HCT116 (cell line): ENCODE measurements around the gene TMEM204. TPM values are rescaled to one million over a fixed set of nuclear protein-coding genes. Genes with fewer than 3 reads are reported as not detected.

Experiments used
- ATAC-seq: fragments of 200-7000 bp; cut with Tn5 transposase; 2 replicates; pipeline ENCODE4 v1.9.1; 2020; ENCODE audit warnings: mild to moderate bottlenecking, moderate library complexity
- BruUV-seq: library from RNA; stranded (reverse); fragments of 400-500 nt; replicated peaks from 2 replicates; lab custom pipeline; 2021; lab: Mats Ljungman, UMichigan
- CTCF ChIA-PET: fragments of 300-600 bp; sonication (Branson Sonifier 250); formaldehyde crosslinking; loops from one replicate; lab custom pipeline; 2021; ENCODE audit warnings: antibody characterized with exemption; lab: Charles Lee
- POLR2A ChIA-PET: fragments of 300-600, 350-600 bp; sonication (Branson Sonifier 250); formaldehyde crosslinking; loops from one replicate; lab custom pipeline; 2021; ENCODE audit warnings: antibody characterized with exemption; lab: Charles Lee
- RAD21 ChIA-PET, 2 experiments: fragments of 300-600 bp; sonication (Branson Sonifier 250); formaldehyde crosslinking; loops; one replicate each; lab custom pipeline; 2023; ENCODE audit warnings: low total read pairs in 2 of 2; ENCODE audit not compliant: uncharacterized antibody in 2 of 2, unreplicated experiment in 2 of 2, low non-redundant PET in 1 of 2; lab: Charles Lee
- DNase-seq: peaks from one replicate; pipeline ENCODE4 v3.0.0-alpha.2; 2010; ENCODE audit warnings: low read depth, low spot score
- H2AFZ ChIP-seq: fragments of 200-600 bp; shearing (Covaris generic), sonication (generic); 2 replicates; pipeline ENCODE4 v1.6.1; 2017; ENCODE audit warnings: low read depth, mixed run types, mixed read lengths, antibody characterized with exemption, low read length; ENCODE audit not compliant: poor library complexity, severe bottlenecking
- H3K27ac ChIP-seq: 2 replicates; pipeline ENCODE4 v1.5.1; 2012; ENCODE audit warnings: low read depth, low read length
- H3K27me3 ChIP-seq: fragments of 200-600 bp; sonication (generic); 2 replicates; pipeline ENCODE4 v1.6.1; 2016; ENCODE audit warnings: mixed run types, low read length, mixed read lengths; ENCODE audit not compliant: insufficient read depth
- H3K36me3 ChIP-seq, 2 experiments: fragments of 200-500 bp in 1 of 2; fragments of 200-600 bp in 1 of 2; sonication (Bioruptor generic) in 1 of 2; sonication (generic) in 1 of 2; 2 replicates each; pipeline versions ENCODE4 v1.5.1 to v1.6.1; 2014 to 2016; ENCODE audit warnings: low read length in 2 of 2, inconsistent platforms in 1 of 2, mixed read lengths in 1 of 2, mixed run types in 1 of 2; ENCODE audit not compliant: insufficient read depth in 2 of 2, control insufficient read depth in 1 of 2
- H3K4me1 ChIP-seq, 2 experiments: fragments of 200-600 bp in 1 of 2; sonication (generic) in 1 of 2; 2 replicates each; pipeline versions ENCODE4 v1.5.1 to v1.6.1; 2012 to 2017; ENCODE audit warnings: low read length in 2 of 2, inconsistent platforms in 1 of 2, mild to moderate bottlenecking in 1 of 2, mixed read lengths in 1 of 2, mixed run types in 1 of 2, moderate library complexity in 1 of 2; ENCODE audit not compliant: insufficient read depth in 2 of 2, control insufficient read depth in 1 of 2
- H3K4me2 ChIP-seq: fragments of 200-600 bp; sonication (generic); 2 replicates; pipeline ENCODE4 v1.6.1; 2017; ENCODE audit warnings: mixed run types, low read length, mixed read lengths
- H3K4me3 ChIP-seq, 2 experiments: fragments of 200-600 bp in 1 of 2; sonication (generic) in 1 of 2; replicated peaks in 1 of 2; 2 replicates each; pipeline ENCODE4 v1.5.1; 2011 to 2016; ENCODE audit warnings: low read length in 2 of 2, control low read depth in 1 of 2, low read depth in 1 of 2, mild to moderate bottlenecking in 1 of 2, mixed read lengths in 1 of 2, mixed run types in 1 of 2
- H3K79me2 ChIP-seq: fragments of 200-600 bp; sonication (generic); 2 replicates; pipeline ENCODE4 v1.6.1; 2017; ENCODE audit warnings: mild to moderate bottlenecking, mixed run types, low read length, moderate library complexity, mixed read lengths; ENCODE audit not compliant: insufficient read depth
- H3K9ac ChIP-seq: fragments of 200-600 bp; sonication (generic); 2 replicates; pipeline ENCODE4 v1.6.1; 2016; ENCODE audit warnings: low read length, mixed read lengths
- H3K9me2 ChIP-seq: fragments of 200-600 bp; sonication (generic), shearing (Covaris generic); 2 replicates; pipeline ENCODE4 v1.6.1; 2017; ENCODE audit warnings: mixed run types, mild to moderate bottlenecking, moderate library complexity; ENCODE audit not compliant: insufficient read depth
- H3K9me3 ChIP-seq, 2 experiments: fragments of 200-500 bp in 1 of 2; fragments of 200-600 bp in 1 of 2; sonication (Bioruptor generic) in 1 of 2; sonication (generic) in 1 of 2; 2 replicates each; pipeline ENCODE4 v1.6.1; 2014 to 2017; ENCODE audit warnings: low read length in 2 of 2, mixed read lengths in 2 of 2, inconsistent platforms in 1 of 2, low read depth in 1 of 2, mild to moderate bottlenecking in 1 of 2, mixed run types in 1 of 2, moderate library complexity in 1 of 2; ENCODE audit not compliant: control insufficient read depth in 1 of 2, insufficient read depth in 1 of 2
- H4K20me1 ChIP-seq: fragments of 200-600 bp; sonication (generic), shearing (Covaris generic); 2 replicates; pipeline ENCODE4 v1.6.1; 2017; ENCODE audit warnings: mixed run types, mild to moderate bottlenecking, moderate library complexity; ENCODE audit not compliant: insufficient read depth
- CBX3 ChIP-seq: IDR thresholded peaks from 2 replicates; pipeline ENCODE4 v1.6.1; 2012; ENCODE audit warnings: low read depth
- CTCF ChIP-seq, 3 experiments: fragments of 200-600 bp in 1 of 3; sonication (generic) in 1 of 3; IDR thresholded peaks in 2 of 3; conservative IDR thresholded peaks in 1 of 3; 2 replicates each; pipeline ENCODE4 v1.5.1; 2012 to 2017; ENCODE audit warnings: low read depth in 2 of 3, low read length in 2 of 3, antibody characterized with exemption in 1 of 3, borderline replicate concordance in 1 of 3, control low read depth in 1 of 3, mild to moderate bottlenecking in 1 of 3, mixed read lengths in 1 of 3, mixed run types in 1 of 3, moderate library complexity in 1 of 3; ENCODE audit not compliant: insufficient read depth in 1 of 3
- EZH2 ChIP-seq: fragments of 200-600 bp; sonication (generic); IDR thresholded peaks from 2 replicates; pipeline ENCODE4 v1.6.1; 2017; ENCODE audit warnings: antibody characterized with exemption, mixed run types
- EZH2phosphoT487 ChIP-seq: fragments of 200-600 bp; IDR thresholded peaks from 2 replicates; pipeline ENCODE4 v1.6.1; 2018; ENCODE audit warnings: antibody characterized with exemption, borderline replicate concordance
- FOSL1 ChIP-seq: IDR thresholded peaks from 2 replicates; pipeline ENCODE4 v1.6.1; 2012; ENCODE audit warnings: low read depth
- MAX ChIP-seq: IDR thresholded peaks from 2 replicates; pipeline ENCODE4 v1.6.1; 2012
- SP1 ChIP-seq: IDR thresholded peaks from 2 replicates; pipeline ENCODE4 v1.6.1; 2012; ENCODE audit warnings: low read depth
- YY1 ChIP-seq: IDR thresholded peaks from 2 replicates; pipeline ENCODE4 v1.6.1; 2011; ENCODE audit warnings: low read length, low read depth, moderate library complexity, mild to moderate bottlenecking; ENCODE audit not compliant: insufficient replicate concordance; ENCODE audit errors: extremely low read depth
- ZBTB33 ChIP-seq: IDR thresholded peaks from 2 replicates; pipeline ENCODE4 v1.6.1; 2011; ENCODE audit warnings: mild to moderate bottlenecking, low read length, moderate library complexity; ENCODE audit not compliant: insufficient replicate concordance; ENCODE audit errors: extremely low read depth
- intact Hi-C: fragments of 100-400 bp; cut with micrococcal nuclease; formaldehyde crosslinking; loops from 2 replicates; pipeline ENCODE4 v1.10.0; 2022
- total RNA-seq: library from RNA; stranded (reverse); gene quantifications from one replicate; pipeline ENCODE4 v1.2.1, GENCODE V29; 2021; ENCODE audit not compliant: unreplicated experiment

TMEM204 gene
- total RNA-seq, 1 experiment from 2014 or later: 0.22 TPM

- CTCF ChIA-PET: no interaction called here
- Histone ChIP-seq H3K4me1 (peaks cover 19 to 25% of the 10 kb centered on the region in 2 experiments), H2AFZ (no peak overlapping the region), H3K9ac (no peak overlapping the region), H3K27ac (no peak overlapping the region), H4K20me1 (no peaks in the 10 kb centered on the region), H3K4me3 (no peak overlapping the region), H3K9me3 (no peaks in the 10 kb centered on the region), H3K36me3 (no peaks in the 10 kb centered on the region), H3K4me2 (no peak overlapping the region), H3K9me2 (no peaks in the 10 kb centered on the region), H3K27me3 (no peaks in the 10 kb centered on the region), H3K79me2 (no peaks in the 10 kb centered on the region)
- BruUV-seq: no TSS peak
- no peak for DNase-seq
- RAD21 ChIA-PET: no interaction called here
- no peak for TF ChIP-seq CBX3
- TF ChIP-seq YY1: no peak
- TF ChIP-seq CTCF (IDR thresholded peaks at IDR 0.05 in 2 of 3, conservative IDR thresholded peaks at IDR 0.05 in 1 of 3; ENCODE audit: borderline replicate concordance in 1 of 3, insufficient read depth in 1 of 3, low read depth in 2 of 3, low read length in 2 of 3): no peak
- no peak for TF ChIP-seq FOSL1
- no peak for TF ChIP-seq ZBTB33
- no peak for TF ChIP-seq SP1
- no peak for TF ChIP-seq MAX
- TF ChIP-seq EZH2phosphoT487: no peak
- no peak for TF ChIP-seq EZH2
- ATAC-seq: no peak
- POLR2A ChIA-PET: no interaction called here
- intact Hi-C loops: no loop called here
Measured at GRCh38 chr16:1545044-1546040, 11.9 kb downstream of the TMEM204 start.
